Upper lobe of left lung (tissue), 6 donors: ENCODE measurements around the gene OGT. TPM values are rescaled to one million over a fixed set of nuclear protein-coding genes. Genes with fewer than 3 reads are reported as not detected.

Experiments used
- ATAC-seq, 2 donors: fragments of 200-7000 bp; cut with Tn5 transposase; one replicate each; pipeline ENCODE4 v1.9.1; 2022; ENCODE audit warnings: mild to moderate bottlenecking in 2 of 2, moderate library complexity in 2 of 2; ENCODE audit not compliant: low FRiP score in 2 of 2
- DNase-seq, 2 donors: peaks; one replicate each; pipeline ENCODE4 v3.0.0-alpha.2; 2019 to 2020
- H3K27ac ChIP-seq, 4 donors: fragments of 200-600 bp; sonication (generic); one replicate each; pipeline ENCODE4 v1.5.1; 2016 to 2019
- H3K27me3 ChIP-seq, 4 donors: fragments of 200-600 bp; sonication (generic); one replicate each; pipeline ENCODE4 v1.5.1; 2017 to 2019
- H3K36me3 ChIP-seq, 4 donors: fragments of 200-600 bp; sonication (generic); one replicate each; pipeline ENCODE4 v1.5.1; 2016 to 2019
- H3K4me1 ChIP-seq, 4 donors: fragments of 200-600 bp; sonication (generic); one replicate each; pipeline ENCODE4 v1.5.1; 2018 to 2019
- H3K4me3 ChIP-seq, 4 donors: fragments of 200-600 bp; sonication (generic); one replicate each; pipeline ENCODE4 v1.5.1; 2017 to 2019; ENCODE audit warnings: mild to moderate bottlenecking in 2 of 4, moderate library complexity in 1 of 4
- H3K9me3 ChIP-seq, 4 donors: fragments of 200-600 bp; sonication (generic); one replicate each; pipeline ENCODE4 v1.5.1; 2018 to 2019
- CTCF ChIP-seq, 6 experiments: fragments of 450-650 bp in 4 of 6; fragments of 200-600 bp in 2 of 6; sonication (generic) in 2 of 6; IDR thresholded peaks; one replicate each; pipeline ENCODE4 v1.5.1; 2016 to 2019; ENCODE audit warnings: antibody characterized with exemption in 6 of 6
- EP300 ChIP-seq, 4 donors: sonication (generic); formaldehyde crosslinking; IDR thresholded peaks; one replicate each; pipeline ENCODE4 v1.5.1; 2017; ENCODE audit warnings: antibody characterized with exemption in 4 of 4, control low read depth in 2 of 4
- POLR2A ChIP-seq, 4 donors: fragments of 450-650 bp; IDR thresholded peaks; one replicate each; pipeline ENCODE4 v1.5.1; 2016 to 2017; ENCODE audit warnings: antibody characterized with exemption in 4 of 4, mild to moderate bottlenecking in 2 of 4
- POLR2AphosphoS5 ChIP-seq, 2 donors: sonication (generic); formaldehyde crosslinking; IDR thresholded peaks; one replicate each; pipeline ENCODE4 v1.5.1; 2017; ENCODE audit warnings: antibody characterized with exemption in 2 of 2
- WGBS, 2 donors: methylation state at CpG; one replicate each; pipeline ENCODE4 v1.1.5; 2017 to 2018; 5-methylcytosine and 5-hydroxymethylcytosine counted together
- total RNA-seq, 6 donors: library from RNA; depleted of rRNA in 4 of 6; stranded (reverse); fragments of >200 nt in 4 of 6; gene quantifications; one replicate each; pipeline versions ENCODE4 v1.1.0 to v1.2.1, GENCODE V29; 2016 to 2021
- donor health status: DM: no; HTN: no; CAD: no; lungs with moderate emphysema.
- donor health status: DM: no; HTN: yes; CAD: no; lungs with severe emphysema.

The OGT gene
- total RNA-seq, 6 donors from 2014 or later = 88.3 to 315 (median 159) TPM

DNA sequence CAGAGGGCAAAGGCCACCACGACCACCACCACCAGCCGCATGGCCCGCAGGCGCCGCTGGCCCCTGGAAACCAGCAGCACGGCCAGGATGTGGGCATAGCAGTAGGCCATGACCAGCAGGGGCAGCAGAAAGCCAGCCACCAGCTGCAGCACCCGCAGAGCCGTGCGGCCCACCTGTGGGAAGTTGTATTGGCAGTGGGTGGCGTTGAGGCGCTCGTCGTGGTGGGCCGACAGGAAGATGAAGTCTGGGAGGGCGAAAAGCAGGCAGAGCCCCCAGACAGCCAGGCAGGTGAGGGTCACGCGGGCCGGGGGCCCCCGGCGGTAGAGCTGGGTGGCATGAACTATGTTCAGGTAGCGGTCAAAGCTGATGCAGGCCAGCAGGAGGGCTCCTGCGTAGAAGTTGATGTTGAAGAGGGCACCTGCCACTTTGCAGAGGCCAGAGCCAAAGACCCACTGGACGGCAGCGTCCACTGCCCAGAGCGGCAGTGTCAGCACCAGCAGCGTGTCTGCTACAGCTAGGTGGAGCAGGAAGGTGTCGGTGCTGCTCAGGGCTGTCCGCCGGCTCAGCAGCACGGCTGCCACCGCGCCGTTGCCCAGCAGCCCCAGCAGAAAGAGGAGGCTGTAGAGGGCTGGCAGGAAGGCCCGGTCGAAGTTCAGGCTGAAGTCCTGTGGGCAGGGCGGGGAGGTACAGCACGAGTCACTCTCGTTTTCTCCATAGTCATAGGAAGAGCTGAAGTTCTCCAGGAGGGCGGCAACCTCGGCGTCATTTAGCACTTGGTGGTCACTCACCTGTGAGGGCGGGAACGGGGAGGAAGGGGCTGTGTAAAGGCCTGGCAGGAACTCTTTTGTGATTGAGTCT, 84.0 kb downstream of the OGT start:
- ATAC-seq = no peak
- H3K4me1 ChIP-seq = peaks cover 0 to 5% (median under 1%) of the 10 kb centered on the region in 4 donors
- H3K9me3 ChIP-seq = no peaks in the 10 kb centered on the region
- no peak for TF ChIP-seq POLR2AphosphoS5 (IDR thresholded peaks at IDR 0.05)
- TF ChIP-seq EP300 (IDR thresholded peaks at IDR 0.05) = no peak
- no peak for TF ChIP-seq POLR2A (IDR thresholded peaks at IDR 0.05)
- TF ChIP-seq CTCF (IDR thresholded peaks at IDR 0.05) = no peak
- peak overlapping the region in 2 of 4 donors; percentile 14 to 20 for H3K4me3 ChIP-seq
- WGBS, 2 donors = 89 to 95% methylated on average over 12 to 26 of the region's 43 CpGs
- H3K27me3 ChIP-seq = peaks cover 0 to 4% (median 0%) of the 10 kb centered on the region in 4 donors
- H3K36me3 ChIP-seq = peaks cover 0 to 18% (median 8%) of the 10 kb centered on the region in 4 donors
- H3K27ac ChIP-seq = peak overlapping the region in 2 of 4 donors; percentile 11 to 14
- peak in 1 of 2 donors; percentile 59 for DNase-seq

DNA sequence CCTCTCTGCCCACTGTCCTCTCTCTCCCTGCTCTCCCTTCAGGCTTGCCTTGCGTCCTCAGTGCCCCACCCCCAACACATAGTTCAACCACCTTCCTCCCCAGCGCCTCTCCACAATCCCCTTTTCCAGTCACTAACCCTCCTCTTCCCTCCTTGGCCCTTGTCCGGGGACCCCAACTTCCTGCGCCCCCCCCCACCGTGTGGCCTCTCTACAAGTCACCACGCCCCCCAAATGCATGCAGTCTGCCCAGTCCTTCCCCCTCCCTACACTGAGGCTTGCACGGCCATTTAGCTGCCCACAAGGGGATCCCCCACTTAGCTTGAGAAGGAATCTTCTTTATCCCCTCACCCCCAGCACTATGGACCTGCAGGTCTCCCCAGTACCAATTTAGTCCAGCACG, 84.8 kb downstream of the OGT start:
- Histone ChIP-seq H3K4me3 (peak overlapping the region in 3 of 4 donors; percentile 8 to 20 (median 14)), H3K9me3 (no peaks in the 10 kb centered on the region), H3K36me3 (peaks cover 0 to 14% (median 6%) of the 10 kb centered on the region in 4 donors), H3K27ac (peak overlapping the region in 1 of 4 donors; percentile 14), H3K4me1 (peaks cover 5 to 11% (median 8%) of the 10 kb centered on the region in 4 donors), H3K27me3 (peaks cover 0 to 4% (median 0%) of the 10 kb centered on the region in 4 donors)
- TF ChIP-seq POLR2AphosphoS5 (IDR thresholded peaks at IDR 0.05) = no peak
- no peak for TF ChIP-seq EP300 (IDR thresholded peaks at IDR 0.05)
- TF ChIP-seq POLR2A (IDR thresholded peaks at IDR 0.05) = no peak
- TF ChIP-seq CTCF (IDR thresholded peaks at IDR 0.05) = no peak
- DNase-seq (no peak), ATAC-seq (no peak)
- 59 to 72% methylated on average over 8 of the region's 8 CpGs for WGBS, 2 donors

GRCh38 chrX:71618303-71618721, 85.4 kb downstream of the OGT start, which contains the start of gene CXCR3:
Gene CXCR3 (minus strand): TSS chrX:71618511. CDS start chrX:71618449, 62 bp downstream.
- 36% methylated on average over 4 of the region's 4 CpGs; no CpG with 5 or more reads in 1 of the 2 donors for WGBS, 2 donors
- peak within 1 kb of the TSS in 3 of 4 donors; percentile 8 to 20 (median 14) for H3K4me3 ChIP-seq
- peak within 1 kb of the TSS in 2 of 4 donors; percentile 11 to 14 for H3K27ac ChIP-seq
- ATAC-seq (peak in 1 of 2 donors; percentile 5), DNase-seq (peak; percentile 67 to 68)
- peaks cover 7 to 17% (median 13%) of the 10 kb centered on the region in 4 donors for H3K4me1 ChIP-seq
- peaks cover 0 to 4% (median 0%) of the 10 kb centered on the region in 4 donors for H3K27me3 ChIP-seq
- peaks cover 0 to 11% (median 4%) of the 10 kb centered on the region in 4 donors for H3K36me3 ChIP-seq
- H3K9me3 ChIP-seq = no peaks in the 10 kb centered on the region
- no peak for TF ChIP-seq POLR2AphosphoS5 (IDR thresholded peaks at IDR 0.05)
- no peak for TF ChIP-seq EP300 (IDR thresholded peaks at IDR 0.05)
- no peak for TF ChIP-seq CTCF (IDR thresholded peaks at IDR 0.05)
- no peak for TF ChIP-seq POLR2A (IDR thresholded peaks at IDR 0.05)

GRCh38 chrX:71618787-71619186, 85.9 kb downstream of the OGT start:
- H3K4me1 ChIP-seq = peaks cover 7 to 22% (median 18%) of the 10 kb centered on the region in 4 donors
- H3K27me3 ChIP-seq = peaks cover 0 to 4% (median 0%) of the 10 kb centered on the region in 4 donors
- H3K4me3 ChIP-seq = no peak overlapping the region
- 74 to 100% methylated on average over 1 to 3 of the region's 3 CpGs for WGBS, 2 donors
- H3K27ac ChIP-seq = no peak overlapping the region
- TF ChIP-seq POLR2A (IDR thresholded peaks at IDR 0.05) = no peak
- no peak for TF ChIP-seq CTCF (IDR thresholded peaks at IDR 0.05)
- no peak for TF ChIP-seq POLR2AphosphoS5 (IDR thresholded peaks at IDR 0.05)
- TF ChIP-seq EP300 (IDR thresholded peaks at IDR 0.05) = no peak
- no peaks in the 10 kb centered on the region for H3K9me3 ChIP-seq
- ATAC-seq = no peak
- H3K36me3 ChIP-seq = peaks cover 0 to 6% (median 2%) of the 10 kb centered on the region in 4 donors
- no peak for DNase-seq
